ENCODE data around the gene PPP6R1. TPM values are rescaled to one million over a fixed set of nuclear protein-coding genes. Genes with fewer than 3 reads are reported as not detected.

PPP6R1 gene
- total RNA-seq, 1 donor from 2014 or later: 82.3 TPM

- H3K4me1 Mint-ChIP-seq (ENCODE audit: low read depth, unreplicated experiment): no peaks in the 10 kb centered on the region
- peaks cover 11% of the 10 kb centered on the region for H3K36me3 Mint-ChIP-seq (ENCODE audit: unreplicated experiment)
- peaks cover 6% of the 10 kb centered on the region for H3K27me3 Mint-ChIP-seq (ENCODE audit: unreplicated experiment)
- no peak overlapping the region for H3K4me3 Mint-ChIP-seq (ENCODE audit: unreplicated experiment)
- H3K9me3 Mint-ChIP-seq (ENCODE audit: unreplicated experiment): peaks cover 10% of the 10 kb centered on the region
- no peak for TF ChIP-seq CTCF (IDR thresholded peaks at IDR 0.05; ENCODE audit: partially characterized antibody, unreplicated experiment)
- no peak overlapping the region for H3K27ac Mint-ChIP-seq (ENCODE audit: unreplicated experiment)
- DNase-seq: no peak
These were observed 7.0 kb upstream of the PPP6R1 start for GRCh38 chr19:55265723-55266386.

GRCh38 chr19:55265173-55265572 is 6.4 kb upstream of the PPP6R1 start:
- H3K27ac Mint-ChIP-seq (ENCODE audit: unreplicated experiment): no peak overlapping the region
- peaks cover 6% of the 10 kb centered on the region for H3K27me3 Mint-ChIP-seq (ENCODE audit: unreplicated experiment)
- peaks cover 11% of the 10 kb centered on the region for H3K36me3 Mint-ChIP-seq (ENCODE audit: unreplicated experiment)

GRCh38 chr19:55264531-55264930 is 5.7 kb upstream of the PPP6R1 start:
- Mint-ChIP-seq H3K36me3 (ENCODE audit: unreplicated experiment) (peaks cover 11% of the 10 kb centered on the region), H3K27ac (ENCODE audit: unreplicated experiment) (no peak overlapping the region), H3K4me3 (ENCODE audit: unreplicated experiment) (no peak overlapping the region), H3K27me3 (ENCODE audit: unreplicated experiment) (peaks cover 6% of the 10 kb centered on the region), H3K4me1 (ENCODE audit: low read depth, unreplicated experiment) (no peaks in the 10 kb centered on the region), H3K9me3 (ENCODE audit: unreplicated experiment) (peaks cover 11% of the 10 kb centered on the region)
- TF ChIP-seq CTCF (IDR thresholded peaks at IDR 0.05; ENCODE audit: partially characterized antibody, unreplicated experiment): no peak
- no peak for DNase-seq

More at GRCh38 chr19:55265173-55265572, 6.4 kb upstream of the PPP6R1 start:
- Mint-ChIP-seq H3K4me1 (ENCODE audit: low read depth, unreplicated experiment) (no peaks in the 10 kb centered on the region), H3K4me3 (ENCODE audit: unreplicated experiment) (no peak overlapping the region), H3K9me3 (ENCODE audit: unreplicated experiment) (peaks cover 10% of the 10 kb centered on the region)
- DNase-seq: no peak
- TF ChIP-seq CTCF (IDR thresholded peaks at IDR 0.05; ENCODE audit: partially characterized antibody, unreplicated experiment): no peak

GRCh38 chr19:55262359-55262758 is 3.5 kb upstream of the PPP6R1 start:
- no peak for TF ChIP-seq CTCF (IDR thresholded peaks at IDR 0.05; ENCODE audit: partially characterized antibody, unreplicated experiment)
- Mint-ChIP-seq H3K27ac (ENCODE audit: unreplicated experiment) (no peak overlapping the region), H3K4me3 (ENCODE audit: unreplicated experiment) (no peak overlapping the region), H3K4me1 (ENCODE audit: low read depth, unreplicated experiment) (peaks cover 2% of the 10 kb centered on the region), H3K27me3 (ENCODE audit: unreplicated experiment) (peaks cover 9% of the 10 kb centered on the region), H3K9me3 (ENCODE audit: unreplicated experiment) (peaks cover 13% of the 10 kb centered on the region), H3K36me3 (ENCODE audit: unreplicated experiment) (peaks cover 11% of the 10 kb centered on the region)
- DNase-seq: no peak

- Mint-ChIP-seq H3K36me3 (ENCODE audit: unreplicated experiment) (peaks cover 9% of the 10 kb centered on the region), H3K27me3 (ENCODE audit: unreplicated experiment) (peaks cover 12% of the 10 kb centered on the region), H3K9me3 (ENCODE audit: unreplicated experiment) (peaks cover 16% of the 10 kb centered on the region), H3K27ac (ENCODE audit: unreplicated experiment) (no peak overlapping the region), H3K4me1 (ENCODE audit: low read depth, unreplicated experiment) (peaks cover 8% of the 10 kb centered on the region), H3K4me3 (ENCODE audit: unreplicated experiment) (no peak overlapping the region)
- no peak for TF ChIP-seq CTCF (IDR thresholded peaks at IDR 0.05; ENCODE audit: partially characterized antibody, unreplicated experiment)
- no peak for DNase-seq
These were observed 2.9 kb upstream of the PPP6R1 start for GRCh38 chr19:55261671-55262126.

All from glutamatergic neuron (in vitro differentiated cells).